ENCODE data around the gene ARL4D. TPM values are rescaled to one million over a fixed set of nuclear protein-coding genes. Genes with fewer than 3 reads are reported as not detected.

The ARL4D gene
- total and polyA plus RNA-seq, 2 donors (not counting 1 experiment from before 2014, with no cell fraction given): 11.3 to 14.5 TPM

DNA sequence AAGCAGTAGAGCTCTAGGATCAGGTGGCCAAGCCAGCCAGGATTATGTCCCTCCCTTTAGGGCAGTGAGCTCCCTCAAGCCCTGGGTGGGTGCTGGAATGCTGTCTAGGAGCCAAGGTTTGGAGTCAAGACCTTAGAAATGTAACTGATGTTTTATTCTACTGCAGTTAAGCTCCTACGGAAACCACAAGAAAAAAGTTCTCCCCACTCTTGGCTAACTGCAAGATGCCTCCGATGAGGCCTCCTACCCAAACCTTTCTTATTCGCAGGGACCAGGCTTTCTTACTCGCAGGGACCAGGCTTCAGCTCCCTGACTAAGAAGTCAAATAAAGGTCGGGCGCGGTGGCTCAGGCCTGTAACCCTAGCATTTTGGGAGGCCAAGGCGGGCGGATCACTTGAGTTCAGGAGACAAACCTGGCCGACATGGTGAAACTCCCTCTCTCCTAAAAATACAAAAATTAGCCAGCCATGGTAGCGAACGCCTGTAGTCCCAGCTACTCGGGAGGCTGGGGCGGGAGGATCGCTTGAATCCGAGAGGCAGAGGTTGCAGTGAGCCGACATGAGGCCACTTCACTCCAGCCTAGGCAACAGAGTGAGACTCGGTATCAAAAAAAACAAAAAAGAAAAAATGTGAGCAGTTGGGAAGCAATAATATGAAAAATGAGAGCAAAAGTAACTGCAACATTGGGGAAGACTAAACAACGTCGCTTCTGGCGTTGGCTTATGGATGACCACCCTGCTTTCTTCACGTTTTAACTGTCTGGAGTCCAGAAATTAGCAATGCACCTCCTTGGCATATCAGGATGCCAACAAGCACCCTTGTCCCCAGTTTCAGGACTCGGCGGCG is 31.7 kb upstream of the ARL4D start:
- H3K36me3 ChIP-seq (replicated peaks in 1 of 2; ENCODE audit: control extremely low read depth in 1 of 2, control insufficient read depth in 1 of 2, extremely low read depth in 1 of 2, insufficient read depth in 2 of 2, low read length in 1 of 2): no peaks in the 10 kb centered on the region
- peak overlapping the region; percentile 100 for H3K27ac Mint-ChIP-seq
- peak overlapping the region; percentile 96 to 98 for H3K27ac ChIP-seq (ENCODE audit: low read length in 2 of 2)
- TF ChIP-seq, protein P1, sequence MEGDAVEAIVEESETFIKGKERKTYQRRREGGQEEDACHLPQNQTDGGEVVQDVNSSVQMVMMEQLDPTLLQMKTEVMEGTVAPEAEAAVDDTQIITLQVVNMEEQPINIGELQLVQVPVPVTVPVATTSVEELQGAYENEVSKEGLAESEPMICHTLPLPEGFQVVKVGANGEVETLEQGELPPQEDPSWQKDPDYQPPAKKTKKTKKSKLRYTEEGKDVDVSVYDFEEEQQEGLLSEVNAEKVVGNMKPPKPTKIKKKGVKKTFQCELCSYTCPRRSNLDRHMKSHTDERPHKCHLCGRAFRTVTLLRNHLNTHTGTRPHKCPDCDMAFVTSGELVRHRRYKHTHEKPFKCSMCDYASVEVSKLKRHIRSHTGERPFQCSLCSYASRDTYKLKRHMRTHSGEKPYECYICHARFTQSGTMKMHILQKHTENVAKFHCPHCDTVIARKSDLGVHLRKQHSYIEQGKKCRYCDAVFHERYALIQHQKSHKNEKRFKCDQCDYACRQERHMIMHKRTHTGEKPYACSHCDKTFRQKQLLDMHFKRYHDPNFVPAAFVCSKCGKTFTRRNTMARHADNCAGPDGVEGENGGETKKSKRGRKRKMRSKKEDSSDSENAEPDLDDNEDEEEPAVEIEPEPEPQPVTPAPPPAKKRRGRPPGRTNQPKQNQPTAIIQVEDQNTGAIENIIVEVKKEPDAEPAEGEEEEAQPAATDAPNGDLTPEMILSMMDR (IDR thresholded peaks at IDR 0.05): no peak
- TF ChIP-seq EZH2 (IDR thresholded peaks at IDR 0.05; ENCODE audit: borderline replicate concordance, insufficient read depth, low read depth, low read length, poor library complexity, severe bottlenecking): no peak
- POLR2A ChIA-PET: interaction anchor here (0.6 to 9.5 kb wide), 12 partner anchors 9 to 383 kb away, joined by 5 to 220 read pairs (median 14); partner anchors contain the start of genes ARL4D, DHX8, NBR1 and RND2
- ATAC-seq (ENCODE audit: low read depth) (no peak), DNase-seq (no peak)
- H3K27me3 ChIP-seq (replicated peaks in 1 of 4; ENCODE audit: control extremely low read depth in 1 of 4, control insufficient read depth in 3 of 4, insufficient read depth in 4 of 4, low read length in 3 of 4): no peaks in the 10 kb centered on the region
- no peaks in the 10 kb centered on the region for H4K20me1 ChIP-seq (ENCODE audit: control insufficient read depth, insufficient read depth, low read length, poor library complexity, severe bottlenecking)
- peak overlapping the region; percentile 77 for H3K9ac ChIP-seq (ENCODE audit: low read length)
- 87% methylated on average over 25 of the region's 25 CpGs for WGBS (ENCODE audit: insufficient coverage)
- no peaks in the 10 kb centered on the region for H3K9me3 ChIP-seq (ENCODE audit: control extremely low read depth in 1 of 3, control insufficient read depth in 2 of 3, insufficient read depth in 1 of 3, low read length in 2 of 3)
- H2AFZ ChIP-seq (ENCODE audit: insufficient read depth, low read depth, low read length, poor library complexity, severe bottlenecking): no peak overlapping the region
- H3K9me3 Mint-ChIP-seq (ENCODE audit: insufficient read depth): no peaks in the 10 kb centered on the region
- intact Hi-C loops (cut with micrococcal nuclease): loop anchor here (10.0 kb wide), 1 partner anchor 982 kb away; the partner anchor contains the start of gene STAT3
- no peaks in the 10 kb centered on the region for H3K79me2 ChIP-seq (ENCODE audit: control insufficient read depth, insufficient read depth, low read length)
- peaks cover 30 to 46% of the 10 kb centered on the region in 2 donors for H3K4me1 ChIP-seq (ENCODE audit: control insufficient read depth in 2 of 2, insufficient read depth in 2 of 2, low read length in 2 of 2)
- H3K4me2 ChIP-seq (replicated peaks; ENCODE audit: low read depth, low read length, poor library complexity, severe bottlenecking): peak overlapping the region; percentile 99
- H3K4me3 Mint-ChIP-seq: peak overlapping the region; percentile 99
- H3K4me1 Mint-ChIP-seq: peaks cover 40% of the 10 kb centered on the region
- no peaks in the 10 kb centered on the region for H3K27me3 Mint-ChIP-seq
- CTCF ChIA-PET: interaction anchor here (1.4 to 6.1 kb wide), 5 partner anchors 20 to 369 kb away, joined by 4 to 71 read pairs (median 7); partner anchors contain the start of genes DHX8, NBR1 and RPL27
- H3K4me3 ChIP-seq (ENCODE audit: control extremely low read depth in 1 of 5, extremely low read depth in 1 of 5, insufficient read depth in 1 of 5, low read depth in 2 of 5, low read length in 4 of 5): peak overlapping the region in 2 of 5 experiments; percentile 61 to 84
